ENCODE results near the gene RNF213.

DNA sequence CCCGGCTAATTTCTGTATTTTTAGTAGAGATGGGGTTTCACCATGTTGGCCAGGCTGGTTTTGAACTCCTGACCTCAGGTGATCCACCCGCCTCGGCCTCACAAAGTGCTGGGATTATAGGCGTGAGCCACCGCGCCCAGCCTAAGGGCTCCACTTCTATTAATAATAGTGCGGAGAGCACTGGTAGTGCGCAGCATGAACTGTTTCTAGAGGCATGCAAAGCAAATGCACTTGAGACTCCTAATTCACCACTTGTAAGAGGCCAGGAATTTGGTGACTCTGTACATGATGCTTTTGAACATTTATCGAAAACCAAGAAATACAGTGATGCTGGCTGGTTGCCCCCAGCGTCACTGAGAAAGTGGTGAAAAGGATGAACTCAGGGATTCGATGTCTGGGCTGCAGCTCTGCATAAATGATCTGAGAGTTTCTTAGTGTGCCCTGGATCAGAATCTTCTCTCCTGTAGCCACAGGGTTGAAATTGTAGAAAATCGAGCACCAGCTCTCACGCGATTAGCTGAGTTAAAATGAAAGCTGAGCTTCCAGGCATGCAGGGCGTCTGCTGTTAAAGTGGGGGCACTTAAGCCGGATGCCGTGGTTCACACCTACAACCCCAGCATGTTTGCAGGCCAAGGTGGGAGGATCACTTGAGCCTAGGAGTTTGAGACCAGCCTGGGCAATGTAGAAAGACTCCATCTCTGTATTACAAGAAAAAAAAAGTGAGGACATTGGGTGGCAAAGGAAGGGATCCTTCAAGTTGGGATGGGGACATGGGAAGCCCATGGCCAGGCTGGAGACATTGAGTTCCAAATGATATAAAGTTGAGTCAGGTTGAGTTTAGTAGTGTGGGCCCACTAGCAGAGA lies 4.8 kb downstream of the RNF213 start:
- TF ChIP-seq, protein P1, sequence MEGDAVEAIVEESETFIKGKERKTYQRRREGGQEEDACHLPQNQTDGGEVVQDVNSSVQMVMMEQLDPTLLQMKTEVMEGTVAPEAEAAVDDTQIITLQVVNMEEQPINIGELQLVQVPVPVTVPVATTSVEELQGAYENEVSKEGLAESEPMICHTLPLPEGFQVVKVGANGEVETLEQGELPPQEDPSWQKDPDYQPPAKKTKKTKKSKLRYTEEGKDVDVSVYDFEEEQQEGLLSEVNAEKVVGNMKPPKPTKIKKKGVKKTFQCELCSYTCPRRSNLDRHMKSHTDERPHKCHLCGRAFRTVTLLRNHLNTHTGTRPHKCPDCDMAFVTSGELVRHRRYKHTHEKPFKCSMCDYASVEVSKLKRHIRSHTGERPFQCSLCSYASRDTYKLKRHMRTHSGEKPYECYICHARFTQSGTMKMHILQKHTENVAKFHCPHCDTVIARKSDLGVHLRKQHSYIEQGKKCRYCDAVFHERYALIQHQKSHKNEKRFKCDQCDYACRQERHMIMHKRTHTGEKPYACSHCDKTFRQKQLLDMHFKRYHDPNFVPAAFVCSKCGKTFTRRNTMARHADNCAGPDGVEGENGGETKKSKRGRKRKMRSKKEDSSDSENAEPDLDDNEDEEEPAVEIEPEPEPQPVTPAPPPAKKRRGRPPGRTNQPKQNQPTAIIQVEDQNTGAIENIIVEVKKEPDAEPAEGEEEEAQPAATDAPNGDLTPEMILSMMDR (conservative IDR thresholded peaks at IDR 0.05; ENCODE audit: low read length), result no peak
- TF ChIP-seq EZH2phosphoT487 (IDR thresholded peaks at IDR 0.05; ENCODE audit: borderline replicate concordance), result no peak
